ENCODE data around the gene GRWD1. TPM values are rescaled to one million over a fixed set of nuclear protein-coding genes. Genes with fewer than 3 reads are reported as not detected.

The GRWD1 gene
- polyA plus RNA-seq, 4 donors, result 5.6 to 19.5 (median 12.8) TPM

DNA sequence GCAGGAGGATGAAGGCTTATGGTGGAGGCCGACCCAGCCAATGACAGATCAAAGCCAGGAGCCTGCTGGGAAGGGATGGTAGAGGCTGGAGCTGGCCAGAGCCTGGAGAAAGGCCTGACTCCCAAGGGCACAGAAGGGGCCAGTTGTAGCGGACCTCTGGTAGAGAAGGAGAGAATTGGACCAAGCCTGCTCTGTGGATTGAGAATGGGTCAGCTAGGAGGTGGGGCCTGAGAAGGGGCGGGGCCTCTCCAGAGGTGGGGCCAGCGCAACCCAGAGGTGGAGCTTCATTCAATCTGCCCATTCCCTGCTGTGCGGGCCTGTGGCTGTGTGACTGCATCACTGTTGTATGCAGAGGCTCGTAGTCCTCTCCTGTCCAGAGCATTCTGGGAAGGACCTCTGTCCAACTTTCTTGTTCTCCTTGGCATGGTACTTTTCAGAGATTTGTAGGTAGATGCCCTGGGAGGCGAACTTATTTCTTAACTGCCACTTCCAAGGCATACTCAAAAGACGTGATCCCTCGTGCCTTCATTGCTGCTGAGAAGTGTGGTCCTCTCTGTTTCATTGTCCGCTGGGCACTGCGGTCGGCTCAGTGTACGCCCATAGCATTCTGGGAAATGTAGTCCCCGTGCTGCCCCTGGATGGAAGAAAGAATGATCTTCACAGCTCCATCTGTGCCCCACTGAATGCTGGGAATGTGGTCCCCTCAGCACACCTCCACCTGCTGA lies 45.6 kb upstream of the GRWD1 start:
- Histone ChIP-seq H3K9me3 (ENCODE audit: control insufficient read depth in 2 of 2, insufficient read depth in 1 of 2, low read depth in 1 of 2, low read length in 1 of 2) (no peaks in the 10 kb centered on the region), H3K27me3 (ENCODE audit: control insufficient read depth in 3 of 3, insufficient read depth in 3 of 3, low read length in 3 of 3) (peaks cover 4 to 29% (median 11%) of the 10 kb centered on the region in 3 donors), H3K36me3 (ENCODE audit: control insufficient read depth in 3 of 3, insufficient read depth in 2 of 3, low read depth in 1 of 3, low read length in 3 of 3) (no peaks in the 10 kb centered on the region), H3K4me3 (ENCODE audit: low read depth in 1 of 3, low read length in 3 of 3) (no peak overlapping the region), H3K4me1 (ENCODE audit: control insufficient read depth in 3 of 3, insufficient read depth in 2 of 3, low read depth in 1 of 3, low read length in 2 of 3) (peaks cover 0 to 26% (median 2%) of the 10 kb centered on the region in 3 donors), H3K27ac (ENCODE audit: low read depth in 1 of 3, low read length in 2 of 3) (peak overlapping the region in 2 of 3 donors; percentile 32 to 66)
- DNase-seq (peak; percentile 53 to 56), FAIRE-seq (no peak)
- WGBS, 3 donors, result 29 to 39% (median 34%) methylated on average over 14 of the region's 14 CpGs

DNA sequence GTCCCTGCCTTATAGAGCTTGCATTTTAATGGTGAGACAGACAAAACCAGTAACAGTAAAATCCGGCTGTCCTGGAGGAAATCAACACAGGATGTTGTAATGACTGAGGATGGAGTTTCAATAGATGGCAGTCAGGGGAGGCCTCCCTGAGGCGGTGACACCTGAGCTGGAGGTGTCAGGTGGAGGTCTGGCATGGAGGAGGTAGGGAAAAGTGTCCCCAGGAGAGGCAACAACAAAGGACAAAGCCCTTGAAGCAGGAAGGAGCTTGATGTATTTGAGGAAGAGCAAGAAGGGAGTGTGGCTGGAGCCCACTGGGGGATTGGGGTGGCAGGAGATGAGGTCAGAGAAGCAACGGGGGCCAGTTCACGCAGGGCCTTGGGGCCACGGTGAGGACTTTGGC lies 44.5 kb upstream of the GRWD1 start:
- Histone ChIP-seq H3K4me3 (ENCODE audit: low read depth in 1 of 3, low read length in 3 of 3) (no peak overlapping the region), H3K4me1 (ENCODE audit: control insufficient read depth in 3 of 3, insufficient read depth in 2 of 3, low read depth in 1 of 3, low read length in 2 of 3) (peaks cover 0 to 18% (median 2%) of the 10 kb centered on the region in 3 donors), H3K27me3 (ENCODE audit: control insufficient read depth in 3 of 3, insufficient read depth in 3 of 3, low read length in 3 of 3) (peaks cover 0 to 24% (median 1%) of the 10 kb centered on the region in 3 donors), H3K36me3 (ENCODE audit: control insufficient read depth in 3 of 3, insufficient read depth in 2 of 3, low read depth in 1 of 3, low read length in 3 of 3) (no peaks in the 10 kb centered on the region), H3K9me3 (ENCODE audit: control insufficient read depth in 2 of 2, insufficient read depth in 1 of 2, low read depth in 1 of 2, low read length in 1 of 2) (peaks cover 0 to 7% of the 10 kb centered on the region in 2 donors), H3K27ac (ENCODE audit: low read depth in 1 of 3, low read length in 2 of 3) (no peak overlapping the region)
- FAIRE-seq, result no peak
- no peak for DNase-seq
- WGBS, 3 donors, result 76 to 88% (median 77%) methylated on average over 5 of the region's 5 CpGs

DNA sequence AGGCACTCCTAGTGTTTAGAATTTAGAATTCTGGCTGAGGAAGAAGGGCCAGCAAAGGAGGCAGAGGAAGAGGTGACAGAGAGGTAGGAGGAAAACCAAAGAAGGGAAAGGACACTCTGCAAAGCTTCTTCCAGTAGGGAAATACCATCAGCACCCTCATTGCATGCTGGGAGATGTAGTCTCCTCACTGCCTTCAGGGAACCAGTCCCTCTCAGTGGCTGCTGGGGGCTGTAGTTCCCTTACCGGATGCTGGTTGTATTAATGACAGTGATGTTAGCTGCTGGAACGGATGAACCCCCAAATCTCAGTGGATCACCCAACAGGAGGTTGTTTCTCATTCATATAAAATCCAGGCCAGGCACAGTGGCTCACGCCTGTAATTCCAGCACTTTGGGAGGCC lies 42.2 kb upstream of the GRWD1 start:
- Histone ChIP-seq H3K4me3 (ENCODE audit: low read depth in 1 of 3, low read length in 3 of 3) (no peak overlapping the region), H3K27me3 (ENCODE audit: control insufficient read depth in 3 of 3, insufficient read depth in 3 of 3, low read length in 3 of 3) (peaks cover 0 to 13% (median 0%) of the 10 kb centered on the region in 3 donors), H3K4me1 (ENCODE audit: control insufficient read depth in 3 of 3, insufficient read depth in 2 of 3, low read depth in 1 of 3, low read length in 2 of 3) (peaks cover 0 to 6% (median 0%) of the 10 kb centered on the region in 3 donors), H3K9me3 (ENCODE audit: control insufficient read depth in 2 of 2, insufficient read depth in 1 of 2, low read depth in 1 of 2, low read length in 1 of 2) (peaks cover 0 to 7% of the 10 kb centered on the region in 2 donors), H3K27ac (ENCODE audit: low read depth in 1 of 3, low read length in 2 of 3) (no peak overlapping the region), H3K36me3 (ENCODE audit: control insufficient read depth in 3 of 3, insufficient read depth in 2 of 3, low read depth in 1 of 3, low read length in 3 of 3) (no peaks in the 10 kb centered on the region)
- no peak for FAIRE-seq
- DNase-seq, result peak; percentile 66 to 76
- WGBS, 3 donors, result 29 to 41% (median 36%) methylated on average over 3 of the region's 3 CpGs

DNA sequence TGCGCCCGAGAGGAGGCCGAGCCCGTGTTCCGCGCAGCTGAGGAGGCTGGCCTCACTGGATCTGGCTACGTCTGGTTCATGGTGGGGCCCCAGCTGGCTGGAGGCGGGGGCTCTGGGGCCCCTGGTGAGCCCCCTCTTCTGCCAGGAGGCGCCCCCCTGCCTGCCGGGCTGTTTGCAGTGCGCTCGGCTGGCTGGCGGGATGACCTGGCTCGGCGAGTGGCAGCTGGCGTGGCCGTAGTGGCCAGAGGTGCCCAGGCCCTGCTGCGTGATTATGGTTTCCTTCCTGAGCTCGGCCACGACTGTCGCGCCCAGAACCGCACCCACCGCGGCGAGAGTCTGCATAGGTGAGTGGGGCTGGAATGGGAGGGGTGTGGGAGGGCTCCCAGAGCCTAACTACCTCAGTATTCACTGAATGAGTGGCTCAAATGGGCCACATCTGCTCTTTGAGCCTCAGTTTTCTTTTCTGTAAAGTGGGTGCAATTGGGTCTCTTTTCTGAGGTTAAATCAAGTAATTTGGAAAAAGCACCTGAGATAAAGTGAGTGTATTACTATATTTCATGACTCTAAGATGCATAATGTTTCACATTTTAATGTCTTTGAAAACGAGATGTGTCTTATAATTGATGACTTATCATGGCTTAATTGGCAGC lies 40.6 kb upstream of the GRWD1 start:
- Histone ChIP-seq H3K4me3 (ENCODE audit: low read depth in 1 of 3, low read length in 3 of 3) (no peak overlapping the region), H3K36me3 (ENCODE audit: control insufficient read depth in 3 of 3, insufficient read depth in 2 of 3, low read depth in 1 of 3, low read length in 3 of 3) (no peaks in the 10 kb centered on the region), H3K27me3 (ENCODE audit: control insufficient read depth in 3 of 3, insufficient read depth in 3 of 3, low read length in 3 of 3) (peaks cover 0 to 13% (median 0%) of the 10 kb centered on the region in 3 donors), H3K4me1 (ENCODE audit: control insufficient read depth in 3 of 3, insufficient read depth in 2 of 3, low read depth in 1 of 3, low read length in 2 of 3) (peaks cover 0 to 3% (median 0%) of the 10 kb centered on the region in 3 donors), H3K9me3 (ENCODE audit: control insufficient read depth in 2 of 2, insufficient read depth in 1 of 2, low read depth in 1 of 2, low read length in 1 of 2) (peaks cover 0 to 7% of the 10 kb centered on the region in 2 donors), H3K27ac (ENCODE audit: low read depth in 1 of 3, low read length in 2 of 3) (no peak overlapping the region)
- DNase-seq, result no peak
- FAIRE-seq, result no peak
- 89 to 94% (median 94%) methylated on average over 26 to 27 of the region's 27 CpGs for WGBS, 3 donors

DNA sequence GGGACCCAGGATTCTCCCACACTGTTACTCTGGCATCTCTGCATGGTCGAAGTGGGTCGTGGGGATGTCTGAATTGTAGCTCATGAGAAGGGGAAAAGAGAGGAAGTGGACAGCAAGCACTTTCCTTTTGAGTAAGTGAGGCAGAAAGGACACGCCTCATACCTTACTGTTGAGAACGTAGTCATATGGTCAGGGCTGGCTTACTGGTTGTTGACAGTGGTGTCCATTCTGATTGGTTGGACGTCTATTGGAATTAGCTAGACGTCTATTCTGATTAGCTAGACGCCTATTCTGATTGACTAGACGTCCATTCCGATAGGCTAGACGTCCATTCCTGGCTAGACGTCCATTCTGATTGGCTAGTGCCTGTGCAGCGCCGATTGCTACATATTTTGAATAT lies 39.9 kb upstream of the GRWD1 start:
- WGBS, 3 donors, result 77 to 82% (median 79%) methylated on average over 13 of the region's 13 CpGs
- H3K36me3 ChIP-seq (ENCODE audit: control insufficient read depth in 3 of 3, insufficient read depth in 2 of 3, low read depth in 1 of 3, low read length in 3 of 3), result no peaks in the 10 kb centered on the region
- no peak for FAIRE-seq
- H3K4me1 ChIP-seq (ENCODE audit: control insufficient read depth in 3 of 3, insufficient read depth in 2 of 3, low read depth in 1 of 3, low read length in 2 of 3), result no peaks in the 10 kb centered on the region
- H3K27me3 ChIP-seq (ENCODE audit: control insufficient read depth in 3 of 3, insufficient read depth in 3 of 3, low read length in 3 of 3), result peaks cover 0 to 13% (median 0%) of the 10 kb centered on the region in 3 donors
- no peak overlapping the region for H3K4me3 ChIP-seq (ENCODE audit: low read depth in 1 of 3, low read length in 3 of 3)
- DNase-seq, result no peak
- H3K27ac ChIP-seq (ENCODE audit: low read depth in 1 of 3, low read length in 2 of 3), result no peak overlapping the region
- peaks cover 0 to 7% of the 10 kb centered on the region in 2 donors for H3K9me3 ChIP-seq (ENCODE audit: control insufficient read depth in 2 of 2, insufficient read depth in 1 of 2, low read depth in 1 of 2, low read length in 1 of 2)

DNA sequence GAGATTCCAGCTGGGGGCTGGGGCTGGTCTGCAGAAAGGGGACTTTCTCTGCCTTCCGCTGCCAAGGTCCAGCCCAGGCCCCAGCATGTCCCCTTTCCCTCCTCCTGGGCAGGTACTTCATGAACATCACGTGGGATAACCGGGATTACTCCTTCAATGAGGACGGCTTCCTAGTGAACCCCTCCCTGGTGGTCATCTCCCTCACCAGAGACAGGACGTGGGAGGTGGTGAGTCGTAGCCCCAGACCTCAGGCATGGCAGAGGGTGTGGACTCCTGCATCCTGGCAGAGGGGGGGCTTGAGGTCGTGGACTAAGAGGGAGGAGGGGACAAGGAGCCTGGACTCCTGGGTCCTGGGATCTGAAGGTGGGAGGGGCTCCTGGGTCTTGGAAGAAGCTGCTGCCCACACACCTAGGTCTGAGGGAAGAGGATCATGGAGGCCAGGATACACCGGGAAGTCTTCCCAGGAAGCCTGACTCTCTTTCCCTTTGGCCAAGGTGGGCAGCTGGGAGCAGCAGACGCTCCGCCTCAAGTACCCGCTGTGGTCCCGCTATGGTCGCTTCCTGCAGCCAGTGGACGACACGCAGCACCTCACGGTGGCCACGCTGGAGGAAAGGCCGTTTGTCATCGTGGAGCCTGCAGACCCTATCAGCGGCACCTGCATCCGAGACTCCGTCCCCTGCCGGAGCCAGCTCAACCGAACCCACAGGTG lies 31.8 kb upstream of the GRWD1 start:
- Histone ChIP-seq H3K27ac (ENCODE audit: low read depth in 1 of 3, low read length in 2 of 3) (no peak overlapping the region), H3K4me3 (ENCODE audit: low read depth in 1 of 3, low read length in 3 of 3) (peak overlapping the region in 1 of 3 donors; percentile 23), H3K4me1 (ENCODE audit: control insufficient read depth in 3 of 3, insufficient read depth in 2 of 3, low read depth in 1 of 3, low read length in 2 of 3) (peaks cover 0 to 13% (median 0%) of the 10 kb centered on the region in 3 donors), H3K9me3 (ENCODE audit: control insufficient read depth in 2 of 2, insufficient read depth in 1 of 2, low read depth in 1 of 2, low read length in 1 of 2) (peaks cover 0 to 3% of the 10 kb centered on the region in 2 donors), H3K27me3 (ENCODE audit: control insufficient read depth in 3 of 3, insufficient read depth in 3 of 3, low read length in 3 of 3) (peaks cover 0 to 23% (median 0%) of the 10 kb centered on the region in 3 donors), H3K36me3 (ENCODE audit: control insufficient read depth in 3 of 3, insufficient read depth in 2 of 3, low read depth in 1 of 3, low read length in 3 of 3) (no peaks in the 10 kb centered on the region)
- no peak for DNase-seq
- WGBS, 3 donors, result 40 to 52% (median 45%) methylated on average over 20 to 24 of the region's 24 CpGs
- no peak for FAIRE-seq

DNA sequence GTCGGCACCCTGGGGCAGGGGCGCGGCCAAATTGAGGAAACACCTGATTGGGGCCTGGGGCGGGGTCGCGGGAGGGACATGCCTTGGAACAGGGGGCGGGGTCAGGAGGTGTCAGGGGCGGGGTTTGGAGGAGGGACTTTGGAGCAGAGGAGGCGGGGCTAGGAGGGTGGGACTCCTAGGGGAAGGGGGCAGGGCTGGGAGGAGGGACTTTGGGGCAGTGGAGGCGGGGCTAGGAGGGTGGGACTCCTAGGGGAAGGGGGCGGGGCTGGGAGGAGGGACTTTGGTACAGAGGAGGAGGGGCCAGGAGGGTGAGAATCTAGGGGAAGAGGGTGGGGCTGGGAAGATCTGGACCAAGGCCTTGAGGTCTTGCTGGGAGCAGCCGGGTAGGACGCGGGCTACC lies 30.4 kb upstream of the GRWD1 start:
- peaks cover 0 to 3% of the 10 kb centered on the region in 2 donors for H3K9me3 ChIP-seq (ENCODE audit: control insufficient read depth in 2 of 2, insufficient read depth in 1 of 2, low read depth in 1 of 2, low read length in 1 of 2)
- H3K27me3 ChIP-seq (ENCODE audit: control insufficient read depth in 3 of 3, insufficient read depth in 3 of 3, low read length in 3 of 3), result peaks cover 0 to 23% (median 0%) of the 10 kb centered on the region in 3 donors
- peak overlapping the region in 2 of 3 donors; percentile 21 to 23 for H3K4me3 ChIP-seq (ENCODE audit: low read depth in 1 of 3, low read length in 3 of 3)
- no peak overlapping the region for H3K27ac ChIP-seq (ENCODE audit: low read depth in 1 of 3, low read length in 2 of 3)
- H3K36me3 ChIP-seq (ENCODE audit: control insufficient read depth in 3 of 3, insufficient read depth in 2 of 3, low read depth in 1 of 3, low read length in 3 of 3), result no peaks in the 10 kb centered on the region
- peaks cover 0 to 13% (median 0%) of the 10 kb centered on the region in 3 donors for H3K4me1 ChIP-seq (ENCODE audit: control insufficient read depth in 3 of 3, insufficient read depth in 2 of 3, low read depth in 1 of 3, low read length in 2 of 3)
- WGBS, 3 donors, result 1 to 7% (median 3%) methylated on average over 8 to 14 of the region's 14 CpGs
- peak; percentile 88 to 95 for DNase-seq
- FAIRE-seq, result no peak

DNA sequence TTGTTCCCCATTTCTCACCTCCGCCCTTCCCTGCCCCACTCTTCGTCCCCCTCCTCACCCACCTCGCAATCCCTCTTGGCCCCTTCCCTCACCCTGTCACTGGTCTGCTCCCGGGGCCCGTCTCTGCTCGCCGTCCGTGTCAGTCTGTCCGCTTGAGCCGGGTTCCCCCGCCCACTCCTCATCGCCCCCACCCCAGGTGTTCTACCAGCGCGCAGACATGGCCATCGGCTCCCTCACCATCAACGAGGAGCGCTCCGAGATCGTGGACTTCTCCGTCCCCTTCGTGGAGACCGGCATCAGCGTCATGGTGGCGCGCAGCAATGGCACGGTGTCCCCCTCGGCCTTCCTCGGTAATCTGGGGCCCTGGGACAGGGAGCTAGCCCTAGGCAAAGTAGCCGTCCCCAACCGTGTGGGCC lies 30.0 kb upstream of the GRWD1 start:
- no peak for FAIRE-seq
- 29 to 42% (median 37%) methylated on average over 28 to 30 of the region's 30 CpGs for WGBS, 3 donors
- peaks cover 0 to 23% (median 0%) of the 10 kb centered on the region in 3 donors for H3K27me3 ChIP-seq (ENCODE audit: control insufficient read depth in 3 of 3, insufficient read depth in 3 of 3, low read length in 3 of 3)
- no peaks in the 10 kb centered on the region for H3K36me3 ChIP-seq (ENCODE audit: control insufficient read depth in 3 of 3, insufficient read depth in 2 of 3, low read depth in 1 of 3, low read length in 3 of 3)
- H3K4me1 ChIP-seq (ENCODE audit: control insufficient read depth in 3 of 3, insufficient read depth in 2 of 3, low read depth in 1 of 3, low read length in 2 of 3), result peaks cover 0 to 13% (median 0%) of the 10 kb centered on the region in 3 donors
- no peak for DNase-seq
- peaks cover 0 to 3% of the 10 kb centered on the region in 2 donors for H3K9me3 ChIP-seq (ENCODE audit: control insufficient read depth in 2 of 2, insufficient read depth in 1 of 2, low read depth in 1 of 2, low read length in 1 of 2)
- H3K4me3 ChIP-seq (ENCODE audit: low read depth in 1 of 3, low read length in 3 of 3), result peak overlapping the region in 1 of 3 donors; percentile 21
- no peak overlapping the region for H3K27ac ChIP-seq (ENCODE audit: low read depth in 1 of 3, low read length in 2 of 3)

All from small intestine (tissue), 7 donors.